ENCODE data around the gene PAWR.
"Not testable (repeated sequence)": the region's sequence is repeated elsewhere in the genome, so short reads cannot be mapped to it uniquely, and the experiment has no call there.

Gene PAWR

DNA sequence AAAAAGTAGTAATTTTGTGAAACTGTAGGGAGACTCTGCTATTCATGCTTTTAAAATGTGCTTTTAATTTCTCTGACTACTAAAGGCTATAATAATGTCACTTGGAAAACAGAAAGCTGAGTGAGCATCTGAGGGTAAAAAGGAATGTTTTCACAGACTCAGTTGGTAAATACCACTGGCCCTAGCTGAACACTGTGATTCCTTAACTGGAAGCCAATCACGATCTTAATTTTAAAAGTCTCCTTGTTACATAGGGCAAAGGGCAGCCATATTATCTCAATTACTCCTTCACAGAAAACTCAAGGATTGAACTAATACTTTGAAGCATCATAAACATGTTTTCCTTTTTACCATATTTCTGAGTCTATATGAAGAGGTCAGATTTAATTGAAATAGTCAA lies 41.9 kb downstream of the PAWR start:
- Mint-ChIP-seq H3K36me3 (ENCODE audit: low read depth) (no peaks in the 10 kb centered on the region), H3K4me1 (ENCODE audit: low read depth) (no peaks in the 10 kb centered on the region)
- intact Hi-C loops (cut with micrococcal nuclease), result no loop called here

DNA sequence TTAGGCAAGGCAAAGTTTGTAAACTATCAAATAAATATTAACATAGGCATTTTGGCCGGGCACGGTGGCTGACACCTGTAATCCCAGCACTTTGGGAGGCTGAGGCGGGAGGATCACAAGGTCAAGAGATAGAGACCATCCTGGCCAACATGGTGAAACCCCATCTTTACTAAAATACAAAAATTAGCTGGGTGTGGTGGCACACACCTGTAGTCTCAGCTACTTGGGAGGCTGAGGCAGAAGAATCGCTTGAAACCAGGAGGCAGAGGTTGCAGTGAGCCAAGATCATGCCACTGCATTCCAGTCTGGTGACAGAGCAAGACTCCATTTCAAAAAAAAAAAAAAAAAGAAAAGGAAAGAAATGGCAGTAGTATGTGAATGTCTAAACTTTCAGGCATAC lies 43.9 kb downstream of the PAWR start:
- H3K4me3 Mint-ChIP-seq; H3K36me3 Mint-ChIP-seq (ENCODE audit: low read depth); H3K27me3 Mint-ChIP-seq; H3K9me3 Mint-ChIP-seq; H3K4me1 Mint-ChIP-seq (ENCODE audit: low read depth); intact Hi-C loops (cut with micrococcal nuclease); H3K27ac Mint-ChIP-seq: not testable (repeated sequence)

More for the DNA sequence above, 41.9 kb downstream of the PAWR start:
- Mint-ChIP-seq H3K4me3 (no peak overlapping the region), H3K27me3 (no peaks in the 10 kb centered on the region), H3K27ac (no peak overlapping the region), H3K9me3 (no peaks in the 10 kb centered on the region)

DNA sequence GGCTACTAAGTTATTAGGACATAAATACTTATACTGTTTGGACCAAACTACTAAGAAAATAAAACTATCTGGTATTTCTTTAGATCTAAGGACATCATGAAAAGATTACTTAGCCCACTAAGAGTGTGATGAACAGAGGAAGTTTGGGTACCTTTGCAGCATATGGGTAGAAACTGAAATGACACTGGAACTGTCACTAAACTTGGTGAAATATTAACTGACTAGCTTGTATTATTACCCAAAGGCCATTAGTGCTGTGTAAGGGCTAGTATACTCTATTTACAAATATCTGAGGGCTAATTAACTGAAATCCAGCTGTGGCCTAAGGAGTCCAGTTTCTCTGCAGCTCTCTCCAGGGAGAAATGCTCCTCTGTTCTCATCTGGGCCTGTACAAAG lies 45.5 kb downstream of the PAWR start:
- Mint-ChIP-seq H3K27me3 (no peaks in the 10 kb centered on the region), H3K4me3 (no peak overlapping the region)

GRCh38 chr12:79644274-79645234 lies 46.2 kb downstream of the PAWR start:
- H3K27ac Mint-ChIP-seq, result no peak overlapping the region
- H3K9me3 Mint-ChIP-seq, result no peaks in the 10 kb centered on the region
- H3K4me3 Mint-ChIP-seq, result no peak overlapping the region
- H3K4me1 Mint-ChIP-seq (ENCODE audit: low read depth), result no peaks in the 10 kb centered on the region
- no peaks in the 10 kb centered on the region for H3K36me3 Mint-ChIP-seq (ENCODE audit: low read depth)
- intact Hi-C loops (cut with micrococcal nuclease), result no loop called here
- no peaks in the 10 kb centered on the region for H3K27me3 Mint-ChIP-seq

More for the DNA sequence above, 45.5 kb downstream of the PAWR start:
- no peaks in the 10 kb centered on the region for H3K36me3 Mint-ChIP-seq (ENCODE audit: low read depth)
- H3K27ac Mint-ChIP-seq, result no peak overlapping the region
- no peaks in the 10 kb centered on the region for H3K9me3 Mint-ChIP-seq
- intact Hi-C loops (cut with micrococcal nuclease), result no loop called here
- H3K4me1 Mint-ChIP-seq (ENCODE audit: low read depth), result no peaks in the 10 kb centered on the region

DNA sequence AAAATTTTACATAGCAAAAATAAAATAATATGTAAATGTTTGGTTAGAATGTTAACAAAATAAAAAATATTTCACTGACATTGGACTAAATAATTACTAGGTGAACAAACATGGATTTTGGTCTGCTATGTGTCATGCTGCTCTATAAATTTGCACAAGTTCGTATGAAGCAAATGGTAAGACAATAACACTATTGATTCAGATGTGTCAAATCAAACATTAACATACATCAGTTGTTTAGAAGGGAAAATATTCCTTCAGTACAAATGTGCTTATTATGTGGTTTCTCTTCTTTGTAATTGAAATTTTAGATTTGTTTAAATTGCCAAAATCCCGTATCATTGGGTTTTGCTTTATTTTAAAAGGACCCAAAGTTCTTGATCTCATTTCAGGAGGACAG lies 46.9 kb downstream of the PAWR start:
- Mint-ChIP-seq H3K27ac (no peak overlapping the region), H3K36me3 (ENCODE audit: low read depth) (no peaks in the 10 kb centered on the region), H3K4me3 (no peak overlapping the region), H3K4me1 (ENCODE audit: low read depth) (no peaks in the 10 kb centered on the region), H3K27me3 (no peaks in the 10 kb centered on the region), H3K9me3 (no peaks in the 10 kb centered on the region)
- intact Hi-C loops (cut with micrococcal nuclease), result no loop called here

DNA sequence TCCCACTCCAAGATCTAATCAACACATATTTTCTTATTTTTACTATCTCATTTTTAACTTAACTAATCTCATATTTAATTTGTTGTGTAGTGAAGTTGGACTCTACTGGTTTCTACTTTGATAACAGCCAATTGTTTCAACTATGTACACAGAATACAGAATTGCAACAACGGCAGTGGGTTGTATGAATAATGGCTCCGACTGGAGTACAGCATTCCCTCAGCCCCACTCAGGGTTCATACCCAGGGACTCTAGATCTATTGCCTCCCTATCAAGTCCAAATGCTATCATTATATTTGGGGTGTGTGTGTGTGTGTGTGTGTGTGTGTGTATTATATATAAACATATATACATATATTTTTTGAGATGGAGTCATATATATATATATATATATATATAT lies 52.3 kb downstream of the PAWR start:
- H3K27ac Mint-ChIP-seq, result no peak overlapping the region
- no peaks in the 10 kb centered on the region for H3K9me3 Mint-ChIP-seq
- H3K4me1 Mint-ChIP-seq (ENCODE audit: low read depth), result no peaks in the 10 kb centered on the region
- intact Hi-C loops (cut with micrococcal nuclease), result no loop called here
- no peaks in the 10 kb centered on the region for H3K36me3 Mint-ChIP-seq (ENCODE audit: low read depth)
- no peaks in the 10 kb centered on the region for H3K27me3 Mint-ChIP-seq
- no peak overlapping the region for H3K4me3 Mint-ChIP-seq

DNA sequence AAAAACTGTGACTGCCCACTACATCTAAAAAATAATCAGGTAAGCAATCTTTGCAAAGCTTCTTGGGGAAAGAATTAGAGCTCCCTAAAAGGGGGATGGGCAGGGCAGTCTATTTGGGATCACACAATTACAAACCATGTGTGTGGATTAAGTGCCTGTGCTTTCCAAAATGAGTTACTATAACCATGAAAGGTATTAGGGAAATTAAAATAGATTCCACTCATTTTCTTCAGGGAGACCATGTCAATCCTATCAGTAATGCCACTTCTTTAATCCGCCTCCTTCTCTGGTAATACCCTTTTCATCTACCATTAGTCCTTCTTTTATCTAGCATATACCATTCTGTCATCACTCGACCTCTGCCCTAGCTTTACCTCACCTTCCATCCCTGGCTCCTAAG lies 53.7 kb downstream of the PAWR start:
- intact Hi-C loops (cut with micrococcal nuclease), result no loop called here
- Mint-ChIP-seq H3K9me3 (no peaks in the 10 kb centered on the region), H3K36me3 (ENCODE audit: low read depth) (no peaks in the 10 kb centered on the region), H3K27ac (no peak overlapping the region), H3K27me3 (no peaks in the 10 kb centered on the region), H3K4me3 (no peak overlapping the region), H3K4me1 (ENCODE audit: low read depth) (no peaks in the 10 kb centered on the region)

GRCh38 chr12:79635676-79636075 lies 55.1 kb downstream of the PAWR start:
- intact Hi-C loops (cut with micrococcal nuclease), result no loop called here

DNA sequence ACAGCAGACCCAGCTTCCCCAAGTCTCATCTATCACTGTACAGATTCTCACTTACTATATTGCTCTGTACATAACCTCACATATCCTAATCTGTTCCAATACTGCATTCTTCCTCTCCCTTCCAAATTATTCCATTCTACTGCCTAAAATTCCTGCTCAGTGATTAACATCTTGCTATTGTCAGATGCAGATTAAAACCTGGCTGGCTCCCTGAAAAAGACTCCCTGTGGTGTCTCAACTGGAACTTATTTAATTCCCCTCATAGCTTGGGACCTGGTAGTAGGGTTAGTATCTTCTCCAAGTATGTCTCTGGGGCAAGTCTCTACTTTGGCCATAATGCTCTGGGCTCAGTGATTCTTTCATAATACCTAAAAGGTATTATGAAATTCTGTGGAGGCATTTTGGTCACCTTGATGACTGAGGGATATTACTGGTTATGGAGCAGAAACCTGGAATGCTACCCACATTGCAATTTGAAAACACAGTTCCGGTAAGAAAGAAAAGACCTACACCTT lies 55.8 kb downstream of the PAWR start:
- intact Hi-C loops (cut with micrococcal nuclease), result no loop called here
- Mint-ChIP-seq H3K27ac (no peak overlapping the region), H3K27me3 (no peaks in the 10 kb centered on the region), H3K36me3 (ENCODE audit: low read depth) (no peaks in the 10 kb centered on the region), H3K4me3 (no peak overlapping the region), H3K4me1 (ENCODE audit: low read depth) (no peaks in the 10 kb centered on the region), H3K9me3 (no peaks in the 10 kb centered on the region)

More at GRCh38 chr12:79635676-79636075, 55.1 kb downstream of the PAWR start:
- Mint-ChIP-seq H3K9me3 (no peaks in the 10 kb centered on the region), H3K27me3 (no peaks in the 10 kb centered on the region), H3K36me3 (ENCODE audit: low read depth) (no peaks in the 10 kb centered on the region), H3K27ac (no peak overlapping the region), H3K4me1 (ENCODE audit: low read depth) (no peaks in the 10 kb centered on the region), H3K4me3 (no peak overlapping the region)

- Mint-ChIP-seq H3K9me3 (peaks cover 8% of the 10 kb centered on the region), H3K27me3 (no peaks in the 10 kb centered on the region), H3K27ac (no peak overlapping the region), H3K4me3 (no peak overlapping the region), H3K36me3 (ENCODE audit: low read depth) (no peaks in the 10 kb centered on the region), H3K4me1 (ENCODE audit: low read depth) (no peaks in the 10 kb centered on the region)
- intact Hi-C loops (cut with micrococcal nuclease), result no loop called here
These were observed 61.2 kb downstream of the PAWR start for GRCh38 chr12:79629561-79629960.

GRCh38 chr12:79626735-79627134 lies 64.0 kb downstream of the PAWR start:
- H3K27ac Mint-ChIP-seq; H3K4me3 Mint-ChIP-seq; H3K9me3 Mint-ChIP-seq; H3K36me3 Mint-ChIP-seq (ENCODE audit: low read depth); intact Hi-C loops (cut with micrococcal nuclease); H3K27me3 Mint-ChIP-seq; H3K4me1 Mint-ChIP-seq (ENCODE audit: low read depth): not testable (repeated sequence)

- intact Hi-C loops (cut with micrococcal nuclease), result no loop called here
- Mint-ChIP-seq H3K4me1 (ENCODE audit: low read depth) (no peaks in the 10 kb centered on the region), H3K27me3 (no peaks in the 10 kb centered on the region), H3K36me3 (ENCODE audit: low read depth) (no peaks in the 10 kb centered on the region), H3K4me3 (no peak overlapping the region), H3K9me3 (peaks cover 8% of the 10 kb centered on the region), H3K27ac (no peak overlapping the region)
These were observed 66.4 kb downstream of the PAWR start for GRCh38 chr12:79624378-79624777.

DNA sequence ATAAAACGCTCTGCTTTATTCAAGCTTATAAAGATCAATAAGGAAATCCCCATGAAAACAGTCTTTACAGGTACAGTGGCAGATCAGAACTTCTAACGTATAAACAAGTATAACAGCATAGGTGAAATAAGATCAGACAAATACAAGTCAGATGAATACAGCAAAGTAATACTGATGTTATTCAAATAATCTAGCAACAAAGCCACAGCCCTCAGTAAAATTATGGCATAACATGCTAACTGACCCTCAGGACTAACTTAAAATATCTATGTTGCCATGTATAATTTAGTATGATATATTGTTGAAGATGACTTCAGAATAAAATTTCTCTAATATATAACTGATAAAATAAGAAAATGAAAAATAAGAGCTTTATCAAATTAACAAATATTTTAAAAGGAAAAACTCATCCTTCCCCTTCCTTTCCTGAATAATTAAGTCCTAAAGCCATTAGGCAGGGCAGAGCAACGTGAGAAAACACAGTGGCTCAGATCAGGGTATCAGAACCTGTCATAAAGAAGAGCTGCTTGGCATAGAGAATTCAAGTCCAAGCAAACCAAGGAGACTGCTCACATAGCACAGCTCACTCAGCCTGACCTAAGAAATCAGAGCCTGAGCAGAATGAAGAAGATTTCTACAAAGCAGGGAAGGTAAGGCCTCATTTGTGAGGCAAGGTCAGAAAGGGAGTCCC lies 70.7 kb downstream of the PAWR start:
- Mint-ChIP-seq H3K36me3 (ENCODE audit: low read depth) (no peaks in the 10 kb centered on the region), H3K4me3 (no peak overlapping the region), H3K4me1 (ENCODE audit: low read depth) (no peaks in the 10 kb centered on the region), H3K9me3 (no peaks in the 10 kb centered on the region), H3K27me3 (no peaks in the 10 kb centered on the region), H3K27ac (no peak overlapping the region)
- intact Hi-C loops (cut with micrococcal nuclease), result no loop called here

DNA sequence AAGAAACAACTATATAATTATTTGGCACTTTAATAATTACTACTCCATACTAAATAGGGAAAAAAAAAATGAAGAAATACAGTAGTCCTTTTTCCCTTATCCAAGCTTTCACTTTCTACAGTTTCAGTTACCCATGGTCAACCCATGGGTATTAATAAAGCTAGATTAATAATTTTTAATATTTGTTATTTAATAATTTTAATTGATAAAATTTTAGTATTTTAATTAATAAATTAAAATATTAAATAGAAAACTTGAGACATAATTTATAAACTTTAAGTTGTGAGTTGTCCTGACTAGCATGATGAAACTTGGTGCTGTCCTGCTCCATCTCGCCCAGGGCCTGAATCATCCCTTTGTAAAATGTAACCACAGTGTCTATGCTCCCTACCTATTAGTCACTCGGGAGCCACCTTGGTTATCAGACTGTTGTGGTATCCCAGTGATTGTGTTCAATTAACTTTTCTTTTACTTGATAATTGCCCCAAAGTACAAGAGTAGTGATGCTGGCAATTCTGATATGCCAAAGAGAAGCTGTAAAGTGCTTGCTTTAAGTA lies 71.8 kb downstream of the PAWR start:
- H3K36me3 Mint-ChIP-seq (ENCODE audit: low read depth), result no peaks in the 10 kb centered on the region
- H3K4me3 Mint-ChIP-seq, result no peak overlapping the region
- H3K27me3 Mint-ChIP-seq, result no peaks in the 10 kb centered on the region
- no peaks in the 10 kb centered on the region for H3K9me3 Mint-ChIP-seq
- H3K27ac Mint-ChIP-seq, result no peak overlapping the region
- intact Hi-C loops (cut with micrococcal nuclease), result no loop called here
- no peaks in the 10 kb centered on the region for H3K4me1 Mint-ChIP-seq (ENCODE audit: low read depth)
